Measurements from ENCODE around the gene LRRC27.

- TF ChIP-seq POLR2A (IDR thresholded peaks at IDR 0.05; ENCODE audit: low read length) (no peak), GATA1 (IDR thresholded peaks at IDR 0.05; ENCODE audit: low read depth, low read length) (no peak)
Observed at GRCh38 chr10:132382231-132382922, 50.4 kb downstream of the LRRC27 start.

Measured in erythroblast (primary cell).